ENCODE measurements around the gene TEX13C.
"Not testable (repeated sequence)": the region's sequence is repeated elsewhere in the genome, so short reads cannot be mapped to it uniquely, and the experiment has no call there.

The TEX13C gene
- total RNA-seq, result 0 to 0.77 (median 0) reads per million in 17 experiments

DNA sequence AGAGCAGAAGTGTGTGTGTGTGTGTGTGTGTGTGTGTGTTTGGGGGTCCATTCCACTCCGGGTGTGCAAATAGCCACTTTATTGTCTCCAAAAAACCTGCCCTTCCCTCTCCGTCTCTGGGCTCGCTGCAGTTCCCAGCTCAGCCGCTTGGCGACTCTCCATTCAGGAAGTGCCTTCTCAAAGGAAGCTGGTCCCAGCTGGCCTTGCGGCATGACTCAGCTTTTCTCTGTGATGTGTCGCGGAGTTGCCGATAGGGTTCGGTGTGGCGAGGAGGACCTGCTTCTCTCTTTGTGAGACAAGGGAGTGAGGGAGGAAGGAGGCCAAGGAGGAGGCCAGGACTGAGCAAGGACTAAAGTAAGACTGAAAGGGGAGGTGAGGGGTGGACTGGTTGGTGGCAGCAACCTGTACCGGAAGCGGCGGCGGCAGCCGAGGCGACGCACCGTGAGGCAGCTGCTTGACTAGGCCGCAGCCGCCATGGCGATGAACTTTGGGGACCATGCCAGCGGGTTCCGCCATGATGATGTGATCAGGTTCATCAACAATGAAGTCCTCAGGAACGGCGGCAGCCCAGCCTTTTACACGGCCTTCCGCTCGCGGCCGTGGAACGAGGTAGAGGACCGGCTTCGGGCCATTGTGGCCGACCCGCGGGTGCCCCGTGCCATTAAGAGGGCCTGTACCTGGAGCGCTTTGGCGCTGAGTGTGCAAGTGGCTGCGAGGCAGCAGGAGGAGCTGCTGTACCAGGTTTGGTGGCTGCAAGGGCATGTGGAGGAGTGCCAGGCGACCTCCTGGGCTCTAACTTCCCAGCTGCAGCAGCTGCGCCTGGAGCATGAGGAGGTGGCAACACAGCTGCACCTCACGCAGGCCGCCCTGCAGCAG, at the start of gene TEX13C:
TSS of gene TEX13C (plus strand) at position 226 of the 876 bp plus-strand sequence. CDS start at position 475, 249 bp downstream.
- DNase-seq, result no peak

DNA sequence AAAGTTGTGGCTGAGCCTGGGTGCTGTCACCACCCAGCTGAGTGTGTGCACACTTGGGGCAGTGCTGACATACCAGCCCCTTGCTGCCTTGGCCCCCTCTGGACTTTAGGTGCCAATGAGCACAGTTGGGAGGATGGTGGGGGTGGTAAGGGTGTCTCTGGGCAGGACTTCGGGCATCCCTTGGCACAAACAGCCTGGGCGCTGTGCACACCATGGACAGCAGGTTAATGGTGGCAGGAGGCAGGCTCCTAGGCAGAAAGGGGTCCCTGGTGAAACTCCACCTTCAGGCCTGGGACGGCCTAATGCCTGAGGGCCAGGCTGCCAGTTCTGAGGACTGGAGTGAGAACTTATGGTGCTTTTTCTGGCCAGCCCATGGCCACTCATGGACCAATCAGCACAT, 32.4 kb upstream of the TEX13C start:
- no peak for DNase-seq

DNA sequence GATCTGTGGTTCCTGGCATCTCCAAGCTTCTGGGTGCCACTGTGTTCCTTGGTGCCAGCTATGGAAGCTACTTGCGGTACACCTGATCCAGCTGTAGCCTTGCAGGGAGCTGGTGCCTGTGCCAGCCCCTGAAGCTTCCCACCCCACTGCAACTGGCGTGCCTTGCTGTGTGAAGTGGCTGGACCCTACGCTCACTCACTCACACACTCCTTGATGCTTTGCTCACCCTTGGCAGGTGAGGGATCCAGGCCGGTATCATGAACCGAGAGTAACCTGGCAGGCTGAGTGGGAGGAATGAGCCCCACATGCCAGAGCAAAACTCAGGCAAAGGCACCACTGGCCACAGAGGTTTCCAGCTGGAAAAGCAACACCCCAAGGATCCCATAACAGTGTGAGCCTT, 31.3 kb upstream of the TEX13C start:
- no peak for DNase-seq

DNA sequence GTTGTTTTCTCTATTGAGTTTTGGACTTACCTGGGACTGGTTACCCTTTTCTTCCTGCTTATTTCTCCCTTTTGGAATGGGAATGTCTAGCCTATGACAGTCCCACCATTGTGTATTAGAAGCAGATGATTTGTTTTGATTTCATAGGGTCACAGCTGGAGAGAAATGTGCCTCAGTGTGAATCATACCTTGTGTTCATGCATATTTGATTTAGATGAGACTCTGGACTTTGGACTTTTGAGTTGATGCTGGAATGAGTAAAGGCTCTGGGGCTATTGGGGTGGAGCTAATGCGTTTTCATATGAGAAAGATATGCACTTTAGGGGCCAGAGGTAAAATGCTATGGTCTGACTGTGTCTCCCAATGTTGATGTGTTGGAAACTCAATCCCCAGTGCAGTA, 30.5 kb upstream of the TEX13C start:
- no peak for DNase-seq

- no peak for DNase-seq
These were observed 29.8 kb upstream of the TEX13C start for GRCh38 chrX:125289920-125290319.

DNA sequence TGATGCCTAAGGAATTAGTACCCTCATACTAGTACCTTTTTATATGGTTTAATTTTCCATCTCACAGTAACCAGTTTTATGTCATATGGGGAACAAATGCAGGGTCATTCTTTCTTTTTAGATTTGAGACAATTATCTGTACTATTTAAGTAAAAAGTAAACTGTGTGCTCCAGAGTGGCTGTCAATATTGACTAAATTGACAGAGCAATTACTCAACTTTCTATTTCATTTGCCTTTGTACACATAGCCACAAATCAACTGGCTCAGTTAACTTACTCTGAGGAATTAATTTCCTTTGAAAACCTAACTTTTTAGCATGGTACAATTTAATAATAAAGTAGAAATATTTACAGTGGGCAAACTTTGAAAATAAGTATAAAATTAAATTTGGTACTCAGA, 28.5 kb upstream of the TEX13C start:
- no peak for DNase-seq

DNA sequence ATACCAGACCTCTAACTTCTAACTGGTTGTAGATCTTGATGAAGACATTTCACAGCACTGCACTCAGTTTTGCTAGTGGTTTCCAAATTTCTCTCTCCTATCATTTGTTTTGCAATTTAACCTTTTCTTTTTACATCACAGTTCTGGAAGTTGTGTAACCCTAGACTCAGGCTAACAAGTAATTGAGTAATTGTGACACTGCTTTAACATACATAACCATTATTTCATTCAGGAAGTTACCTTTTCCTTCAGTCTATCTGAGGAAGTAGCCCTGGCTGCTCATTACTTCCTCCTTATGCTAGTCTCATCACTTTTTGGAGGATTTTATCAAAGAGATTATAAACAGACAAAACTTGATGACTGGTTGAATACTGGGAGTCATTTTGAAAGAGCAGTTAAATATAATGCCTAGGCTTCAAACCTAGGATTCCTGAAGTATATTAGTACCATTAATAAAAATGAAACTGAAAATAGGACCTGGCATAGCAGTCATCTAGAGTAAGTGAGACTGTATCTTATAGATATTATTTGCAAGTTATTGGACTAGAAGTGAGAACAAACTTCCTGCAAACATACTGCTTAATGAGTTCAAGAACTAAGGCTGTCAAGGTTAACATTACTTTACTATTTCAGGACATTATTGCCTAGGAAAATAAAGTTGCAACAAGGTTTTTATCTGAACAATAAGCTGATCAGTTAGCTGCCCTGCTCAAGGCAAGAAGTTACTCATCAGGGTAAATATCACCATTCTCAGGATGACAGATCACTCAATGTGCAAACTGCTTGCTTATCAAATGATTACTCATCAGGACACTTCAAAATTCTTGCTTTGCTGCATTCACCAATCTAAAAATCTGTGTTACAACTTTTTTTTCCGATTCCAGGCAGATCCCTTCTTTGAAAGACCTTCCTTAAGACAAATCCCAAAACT, 25.6 kb upstream of the TEX13C start:
- peak in 1 of 4 experiments; percentile 54 for DNase-seq

GRCh38 chrX:125295337-125295736, 24.3 kb upstream of the TEX13C start:
- DNase-seq, result peak in 1 of 4 experiments; percentile 33

GRCh38 chrX:125298871-125299270, 20.8 kb upstream of the TEX13C start:
- no peak for DNase-seq

- DNase-seq, result no peak
These were observed 13.3 kb upstream of the TEX13C start for GRCh38 chrX:125306335-125306866.

DNA sequence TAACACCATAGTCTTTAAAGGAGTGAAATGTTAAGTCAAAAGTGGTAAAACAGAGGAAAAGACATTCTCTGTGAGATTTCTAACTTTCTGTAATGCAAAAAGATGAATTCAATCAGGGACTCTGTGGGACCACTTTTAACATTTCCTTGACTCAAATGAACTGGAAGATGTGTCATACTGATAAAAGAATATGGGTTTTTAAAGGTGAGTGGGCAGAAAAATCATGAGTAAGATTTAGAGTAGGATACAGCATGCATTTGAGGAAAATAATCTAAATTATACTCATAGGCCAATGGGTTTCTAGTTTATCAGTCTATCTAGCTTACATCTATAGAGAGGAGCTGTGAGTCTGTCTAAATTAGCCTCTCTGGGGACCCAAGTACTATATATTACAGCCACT, 11.0 kb upstream of the TEX13C start:
- DNase-seq, result no peak

DNA sequence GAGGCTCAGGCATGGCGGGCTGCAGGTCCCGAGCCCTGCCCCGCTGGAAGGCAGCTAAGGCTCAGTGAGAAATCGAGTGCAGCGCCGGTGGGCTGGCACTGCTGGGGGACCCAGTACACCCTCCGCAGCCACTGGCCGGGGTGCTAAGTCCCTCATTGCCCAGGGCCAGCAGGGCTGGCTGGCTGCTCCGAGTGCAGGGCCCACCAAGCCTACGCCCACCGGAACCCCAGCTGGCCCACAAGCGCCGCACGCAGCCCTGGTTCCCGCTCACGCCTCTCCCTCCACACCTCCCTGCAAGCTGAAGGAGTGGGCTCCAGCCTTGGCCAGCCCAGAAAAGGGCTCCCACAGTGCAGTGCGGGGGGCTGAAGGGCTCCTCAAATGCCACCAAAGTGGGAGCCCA, 505 bp upstream of the TEX13C start:
- not testable (repeated sequence) for DNase-seq

DNA sequence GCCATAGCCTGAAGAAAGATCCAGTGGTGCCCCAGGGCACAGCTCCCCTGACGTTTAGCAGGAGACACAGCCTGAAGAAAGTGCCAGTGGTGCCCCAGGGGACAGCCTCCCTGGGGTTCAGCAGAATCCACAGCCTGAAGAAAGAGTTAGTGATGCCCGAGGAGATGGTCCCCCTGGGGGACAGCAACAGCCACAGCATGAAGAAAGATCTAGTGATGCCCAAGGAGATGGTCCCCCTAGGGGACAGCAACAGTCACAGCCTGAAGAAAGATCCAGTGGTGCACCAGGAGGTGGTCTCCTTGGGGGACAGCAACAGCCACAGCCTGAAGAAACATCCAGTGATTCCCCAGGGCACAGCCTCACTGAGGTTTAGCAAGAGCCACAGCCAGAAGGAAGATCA, 2.8 kb downstream of the TEX13C start:
- no peak for DNase-seq

- no peak for DNase-seq
These were observed 6.9 kb downstream of the TEX13C start for GRCh38 chrX:125326599-125326998.

- DNase-seq, result no peak
These were observed 8.2 kb downstream of the TEX13C start for GRCh38 chrX:125327891-125328290.

DNA sequence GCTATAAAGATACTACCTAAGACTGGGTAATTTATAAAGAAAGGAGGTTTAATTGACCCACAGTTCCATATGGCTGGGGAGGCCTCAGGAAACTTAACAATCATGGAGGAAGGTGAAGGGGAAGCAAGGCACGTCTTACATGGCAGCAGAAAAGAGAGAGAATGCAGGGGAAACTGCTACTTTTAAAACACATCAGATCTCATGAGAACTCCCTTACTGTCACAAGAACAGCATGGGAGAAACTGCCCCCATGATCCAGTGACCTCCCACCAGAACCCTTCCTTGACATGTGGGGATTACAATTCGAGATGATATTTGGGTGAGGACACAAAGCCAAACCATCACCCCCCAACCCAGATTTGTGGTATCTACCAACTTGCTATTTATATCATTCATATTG, 13.9 kb downstream of the TEX13C start:
- no peak for DNase-seq

DNA sequence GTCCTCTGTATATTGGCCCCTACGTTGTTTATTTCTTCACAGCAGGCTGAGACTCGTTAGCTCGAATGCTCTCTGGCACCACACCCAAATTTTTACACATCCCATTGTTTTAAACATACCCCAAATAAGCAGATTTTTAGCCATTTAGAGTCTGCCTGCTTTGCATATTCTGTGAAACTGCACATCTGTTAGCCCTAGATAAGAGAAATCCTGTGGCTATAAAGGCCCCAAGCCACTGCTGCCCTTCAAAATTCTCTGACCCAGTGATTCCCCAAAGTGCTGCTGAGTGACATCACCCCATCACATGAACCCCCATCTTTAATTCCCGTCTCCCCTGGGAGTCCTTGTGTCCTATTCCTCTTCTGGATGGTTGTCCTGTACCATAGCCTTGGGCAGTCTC, 20.8 kb downstream of the TEX13C start:
- DNase-seq, result no peak

DNA sequence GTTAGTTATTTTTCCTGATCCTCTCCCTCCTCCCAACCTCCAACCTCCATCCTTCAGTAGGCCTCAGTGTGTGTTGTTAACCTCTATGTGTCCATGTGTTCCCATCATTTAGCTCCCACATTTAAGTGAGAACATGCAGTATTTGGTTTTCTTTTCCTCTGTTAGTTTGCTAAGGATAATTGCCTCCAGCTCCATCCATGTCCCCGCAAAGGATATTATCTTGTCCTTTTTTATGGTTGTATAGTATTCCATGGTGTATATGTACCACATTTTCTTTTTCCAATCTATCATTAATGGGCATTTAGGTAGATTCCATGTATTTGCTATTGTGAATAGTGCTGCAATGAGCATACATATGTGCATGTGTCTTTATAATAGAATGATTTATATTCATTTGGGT, 54.5 kb downstream of the TEX13C start:
- DNase-seq, result no peak

Measured in suppressor macrophage (primary cell).